DMS 273 (cell line): ENCODE results near the gene NAA60.

Experiments used
- DNase-seq: peaks from one replicate; lab custom pipeline; 2025; ENCODE audit not compliant: unreplicated experiment; lab: John Stamatoyannopoulos, UW

The NAA60 gene

GRCh38 chr16:3503523-3503922 lies 60.0 kb downstream of the NAA60 start:
- DNase-seq: no peak

- DNase-seq: no peak
Observed at GRCh38 chr16:3508736-3509135, 65.3 kb downstream of the NAA60 start.

- DNase-seq: no peak
Observed at GRCh38 chr16:3509470-3509928, 66.0 kb downstream of the NAA60 start.

- no peak for DNase-seq
Observed at GRCh38 chr16:3510416-3510815, 66.9 kb downstream of the NAA60 start.

GRCh38 chr16:3511286-3512180 lies 68.1 kb downstream of the NAA60 start:
- no peak for DNase-seq

GRCh38 chr16:3513892-3514583 lies 70.6 kb downstream of the NAA60 start:
- DNase-seq: no peak

- DNase-seq: no peak
Observed at GRCh38 chr16:3514621-3515020, 71.1 kb downstream of the NAA60 start.

- no peak for DNase-seq
Observed at GRCh38 chr16:3515897-3516296, 72.4 kb downstream of the NAA60 start.

GRCh38 chr16:3518292-3518985 lies 75.0 kb downstream of the NAA60 start:
- DNase-seq: no peak

- DNase-seq: no peak
Observed at GRCh38 chr16:3518986-3519348, 75.5 kb downstream of the NAA60 start.

- no peak for DNase-seq
Observed at GRCh38 chr16:3519581-3519980, 76.1 kb downstream of the NAA60 start.

- DNase-seq: no peak
Observed at GRCh38 chr16:3520413-3520812, 76.9 kb downstream of the NAA60 start.

GRCh38 chr16:3520841-3521240 lies 77.4 kb downstream of the NAA60 start:
- DNase-seq: no peak

GRCh38 chr16:3523281-3523680 lies 79.8 kb downstream of the NAA60 start:
- no peak for DNase-seq

GRCh38 chr16:3525951-3526350 lies 82.5 kb downstream of the NAA60 start:
- no peak for DNase-seq

GRCh38 chr16:3527216-3527829 lies 83.8 kb downstream of the NAA60 start:
- DNase-seq: peak; percentile 83

- DNase-seq: no peak
Observed at GRCh38 chr16:3528406-3528805, 84.9 kb downstream of the NAA60 start.

GRCh38 chr16:3529175-3529574 lies 85.7 kb downstream of the NAA60 start:
- DNase-seq: no peak

GRCh38 chr16:3530371-3530914 lies 87.0 kb downstream of the NAA60 start:
- no peak for DNase-seq

- DNase-seq: no peak
Observed at GRCh38 chr16:3532741-3533140, 89.3 kb downstream of the NAA60 start.

- no peak for DNase-seq
Observed at GRCh38 chr16:3534126-3534525, 90.6 kb downstream of the NAA60 start.
